HUES64 (cell line): ENCODE data around the gene FASN.

ENCODE experiments used
- H3K27ac ChIP-seq: 2 replicates; pipeline ENCODE4 v1.7.0; 2013; ENCODE audit warnings: low read depth, low read length, inconsistent platforms
- H3K27me3 ChIP-seq: 2 replicates; pipeline ENCODE4 v1.6.1; 2013; ENCODE audit warnings: mild to moderate bottlenecking, low read length; ENCODE audit not compliant: insufficient read depth
- H3K36me3 ChIP-seq: 2 replicates; pipeline ENCODE4 v1.6.1; 2013; ENCODE audit warnings: mild to moderate bottlenecking, low read length; ENCODE audit not compliant: insufficient read depth
- H3K4me1 ChIP-seq: 2 replicates; pipeline ENCODE4 v1.6.1; 2013; ENCODE audit warnings: mild to moderate bottlenecking, low read length, moderate library complexity; ENCODE audit not compliant: insufficient read depth
- H3K4me3 ChIP-seq: 2 replicates; pipeline ENCODE4 v1.5.1; 2013; ENCODE audit warnings: mild to moderate bottlenecking, low read length, moderate library complexity
- H3K9ac ChIP-seq: 2 replicates; pipeline ENCODE4 v1.6.1; 2013; ENCODE audit warnings: mild to moderate bottlenecking, low read depth, low read length
- H3K9me3 ChIP-seq: 2 replicates; pipeline ENCODE4 v1.6.1; 2013; ENCODE audit warnings: low read depth, low read length; ENCODE audit not compliant: insufficient read depth
- WGBS: fragments of 150-250, 120-280 bp; methylation state at CpG from one replicate; pipeline ENCODE4 v1.1.7; 2013; ENCODE audit warnings: missing lambda C conversion rate; 5-methylcytosine and 5-hydroxymethylcytosine counted together

Gene FASN

DNA sequence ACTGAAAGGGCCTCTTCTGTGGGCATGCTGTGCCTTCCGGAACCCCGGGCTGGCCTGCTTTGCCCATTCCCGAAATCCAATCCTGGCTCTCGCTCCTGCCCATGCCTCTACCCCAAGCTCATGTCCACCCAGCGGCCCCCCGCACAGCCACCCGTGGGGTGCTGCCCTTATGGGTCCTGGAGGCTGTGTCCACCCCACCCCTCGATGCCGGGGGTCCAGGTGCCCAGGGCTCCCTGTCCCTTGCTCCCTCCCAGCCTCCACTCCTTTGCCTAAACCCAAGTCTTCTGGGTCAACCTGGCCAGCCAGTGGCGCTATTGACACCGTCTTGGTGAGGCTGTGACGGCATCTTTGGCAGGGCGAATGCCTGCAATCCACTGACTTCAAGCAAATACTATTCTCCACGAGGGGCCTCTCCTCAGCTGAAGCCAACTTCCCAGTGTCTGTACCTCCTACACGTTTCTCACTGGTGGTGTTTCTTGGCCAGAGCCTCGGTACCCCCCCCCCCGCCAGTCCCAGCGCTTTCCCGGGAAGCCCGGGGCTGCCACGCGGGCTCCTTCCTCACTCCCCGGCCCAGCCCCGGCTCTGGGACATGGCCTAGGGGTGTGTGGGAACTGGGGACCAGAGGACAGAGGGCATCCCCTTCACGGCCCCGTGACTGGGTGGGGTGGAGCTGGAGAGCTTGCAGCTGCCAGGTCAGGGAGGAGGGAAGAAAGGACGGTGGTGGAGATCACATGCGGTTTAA is 20.2 kb downstream of the FASN start:
- peaks cover 48% of the 10 kb centered on the region for H3K36me3 ChIP-seq
- H3K27ac ChIP-seq: no peak overlapping the region
- no peak overlapping the region for H3K4me3 ChIP-seq
- no peaks in the 10 kb centered on the region; the same call in 1 of the 2 replicates for H3K27me3 ChIP-seq
- H3K9me3 ChIP-seq: no peaks in the 10 kb centered on the region
- no peaks in the 10 kb centered on the region for H3K4me1 ChIP-seq
- 90% methylated on average over 28 of the region's 28 CpGs for WGBS
- H3K9ac ChIP-seq: no peak overlapping the region

DNA sequence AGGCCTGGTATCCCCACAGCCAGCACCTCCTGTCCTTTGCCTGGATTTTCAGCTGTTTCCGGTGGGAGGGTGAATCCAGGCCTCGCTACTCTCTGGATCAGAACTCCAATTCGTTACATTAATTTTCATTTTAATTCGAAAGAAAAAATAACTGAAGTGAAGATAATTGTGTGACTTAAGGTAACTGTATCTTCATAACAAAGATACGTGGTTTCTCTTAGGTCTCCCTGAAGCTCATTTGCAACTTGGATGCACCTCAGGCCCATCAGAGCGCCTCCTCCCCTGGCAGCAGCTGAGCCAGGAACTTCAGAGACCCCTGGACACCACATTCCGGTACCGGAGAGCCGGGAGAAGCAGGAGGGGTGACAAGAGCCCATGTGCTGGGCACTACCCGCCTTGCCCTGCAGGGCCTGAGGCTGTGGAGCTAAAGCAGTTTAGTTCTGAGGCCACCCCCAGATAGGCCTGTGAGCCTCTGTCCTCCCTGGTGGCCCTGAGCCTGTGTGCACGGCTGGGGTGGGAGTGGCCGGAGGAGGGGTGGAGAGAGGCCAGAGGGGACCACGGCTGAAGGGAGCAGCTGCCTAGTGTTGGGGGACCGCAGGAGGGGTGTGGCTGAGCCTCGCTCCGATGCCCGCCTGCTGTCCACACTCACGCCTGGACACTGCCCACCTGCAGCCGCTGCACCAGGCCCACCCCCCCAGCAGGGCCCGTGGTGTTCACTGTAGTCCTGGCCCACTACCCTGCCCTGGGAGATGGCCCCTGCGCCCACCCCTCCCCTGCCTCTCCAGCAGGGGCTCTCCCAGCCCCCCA is 21.0 kb downstream of the FASN start:
- Histone ChIP-seq H3K9me3 (no peaks in the 10 kb centered on the region), H3K36me3 (peaks cover 40% of the 10 kb centered on the region), H3K4me3 (no peak overlapping the region), H3K4me1 (no peaks in the 10 kb centered on the region), H3K27me3 (no peaks in the 10 kb centered on the region; the same call in 1 of the 2 replicates), H3K27ac (no peak overlapping the region), H3K9ac (no peak overlapping the region)
- WGBS: 90% methylated on average over 21 of the region's 21 CpGs

GRCh38 chr17:82076018-82076784 is 21.8 kb downstream of the FASN start:
- no peak overlapping the region for H3K9ac ChIP-seq
- no peak overlapping the region for H3K4me3 ChIP-seq
- H3K4me1 ChIP-seq: no peaks in the 10 kb centered on the region
- H3K9me3 ChIP-seq: no peaks in the 10 kb centered on the region
- H3K27ac ChIP-seq: no peak overlapping the region
- no peaks in the 10 kb centered on the region; the same call in 1 of the 2 replicates for H3K27me3 ChIP-seq
- WGBS: 89% methylated on average over 25 of the region's 25 CpGs
- peaks cover 34% of the 10 kb centered on the region for H3K36me3 ChIP-seq

DNA sequence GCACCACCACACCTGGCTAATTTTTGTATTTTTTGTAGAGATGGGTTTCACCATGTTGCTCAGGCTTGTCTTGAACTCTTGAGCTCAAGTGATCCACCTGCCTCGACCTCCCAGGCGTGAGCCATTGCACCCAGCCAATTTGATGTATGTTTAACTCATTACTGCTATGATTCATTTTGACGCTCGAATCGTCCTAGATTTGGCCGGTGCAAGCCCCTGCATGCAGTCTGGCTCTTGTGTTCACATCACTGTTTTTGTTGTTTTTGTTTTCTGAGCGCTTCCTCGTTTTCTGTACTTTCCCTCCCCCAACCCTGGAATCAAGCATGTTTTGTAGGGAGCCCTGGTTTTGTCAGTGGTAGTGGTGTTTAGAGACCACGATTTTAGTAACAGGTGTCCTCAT is 24.6 kb downstream of the FASN start:
- H3K9me3 ChIP-seq: no peaks in the 10 kb centered on the region
- no peak overlapping the region for H3K27ac ChIP-seq
- H3K27me3 ChIP-seq: no peaks in the 10 kb centered on the region; the same call in 1 of the 2 replicates
- H3K36me3 ChIP-seq: peaks cover 8% of the 10 kb centered on the region; the same call in 1 of the 2 replicates
- H3K4me1 ChIP-seq: no peaks in the 10 kb centered on the region
- no peak overlapping the region for H3K9ac ChIP-seq
- 81% methylated on average over 9 of the region's 9 CpGs for WGBS
- no peak overlapping the region for H3K4me3 ChIP-seq

- no peak overlapping the region for H3K9ac ChIP-seq
- H3K27me3 ChIP-seq: no peaks in the 10 kb centered on the region; the same call in 1 of the 2 replicates
- H3K36me3 ChIP-seq: 0 out of 2 replicates have a peak, but pooled peaks cover 2% of the 10 kb centered on the region
- WGBS: 84% methylated on average over 5 of the region's 6 CpGs
- no peaks in the 10 kb centered on the region for H3K9me3 ChIP-seq
- H3K4me1 ChIP-seq: no peaks in the 10 kb centered on the region
- no peak overlapping the region for H3K27ac ChIP-seq
- H3K4me3 ChIP-seq: no peak overlapping the region
Measured at GRCh38 chr17:82072827-82073226, 25.2 kb downstream of the FASN start.

- H3K36me3 ChIP-seq: no peaks in the 10 kb centered on the region
- H3K9ac ChIP-seq: no peak overlapping the region
- H3K4me1 ChIP-seq: no peaks in the 10 kb centered on the region
- H3K9me3 ChIP-seq: no peaks in the 10 kb centered on the region
- H3K27me3 ChIP-seq: no peaks in the 10 kb centered on the region; the same call in 1 of the 2 replicates
- H3K4me3 ChIP-seq: no peak overlapping the region
- no peak overlapping the region for H3K27ac ChIP-seq
Measured at GRCh38 chr17:82070611-82071010, 27.4 kb downstream of the FASN start.

GRCh38 chr17:82065638-82066303 is 32.3 kb downstream of the FASN start, which contains the start of gene DUS1L:
Gene DUS1L (minus strand): TSS chr17:82065804. CDS start chr17:82065059, 745 bp downstream.
- Histone ChIP-seq H3K27me3 (no peaks in the 10 kb centered on the region), H3K36me3 (peaks cover 32% of the 10 kb centered on the region), H3K9ac (peak within 1 kb of the TSS; percentile 91), H3K9me3 (no peaks in the 10 kb centered on the region), H3K27ac (no peak within 1 kb of the TSS), H3K4me1 (no peaks in the 10 kb centered on the region), H3K4me3 (peak within 1 kb of the TSS; percentile 87)
- 11% methylated on average over 88 of the region's 88 CpGs for WGBS

DNA sequence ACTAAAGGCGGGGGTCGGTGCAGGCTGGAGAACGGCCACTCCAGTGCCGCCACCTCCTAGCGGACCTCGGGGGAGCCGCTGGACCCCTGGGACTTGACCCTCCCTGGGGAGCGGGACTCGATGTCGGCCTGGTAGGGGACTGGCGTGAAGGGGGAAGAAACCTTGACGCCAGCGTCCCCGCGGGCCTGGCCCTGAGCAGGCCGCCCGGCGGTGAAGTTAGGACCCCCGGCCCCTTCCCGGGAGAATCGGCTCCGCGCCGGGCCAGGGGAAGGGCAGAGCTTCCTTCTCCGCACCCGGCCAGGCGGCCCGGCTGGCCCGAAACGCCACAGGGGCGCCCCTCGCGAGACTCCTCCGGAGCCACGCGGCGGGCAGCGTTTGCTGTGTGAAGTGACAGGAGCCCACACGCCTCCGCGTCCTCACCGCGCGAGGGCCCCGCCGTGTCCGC is 32.8 kb downstream of the FASN start:
- 2% methylated on average over 47 of the region's 47 CpGs for WGBS
- no peaks in the 10 kb centered on the region for H3K9me3 ChIP-seq
- H3K36me3 ChIP-seq: peaks cover 37% of the 10 kb centered on the region
- no peaks in the 10 kb centered on the region for H3K4me1 ChIP-seq
- H3K9ac ChIP-seq: peak overlapping the region; percentile 70
- H3K27ac ChIP-seq: no peak overlapping the region
- H3K4me3 ChIP-seq: peak overlapping the region; percentile 87
- no peaks in the 10 kb centered on the region for H3K27me3 ChIP-seq

GRCh38 chr17:82064433-82065192 is 33.4 kb downstream of the FASN start:
- H3K9ac ChIP-seq: peak overlapping the region; percentile 70
- no peaks in the 10 kb centered on the region for H3K4me1 ChIP-seq
- no peaks in the 10 kb centered on the region for H3K9me3 ChIP-seq
- H3K4me3 ChIP-seq: peak overlapping the region; percentile 87
- H3K27me3 ChIP-seq: no peaks in the 10 kb centered on the region
- 58% methylated on average over 36 of the region's 36 CpGs for WGBS
- H3K36me3 ChIP-seq: peaks cover 43% of the 10 kb centered on the region
- H3K27ac ChIP-seq: no peak overlapping the region
